ENCODE data around the gene TM9SF1. TPM values are rescaled to one million over a fixed set of nuclear protein-coding genes. Genes with fewer than 3 reads are reported as not detected.

The TM9SF1 gene
- total and polyA plus RNA-seq, 2 of the 13 experiments (the other 11 are each of a cell fraction or from before 2014, with no cell fraction given) = 83.2 to 110 TPM

DNA sequence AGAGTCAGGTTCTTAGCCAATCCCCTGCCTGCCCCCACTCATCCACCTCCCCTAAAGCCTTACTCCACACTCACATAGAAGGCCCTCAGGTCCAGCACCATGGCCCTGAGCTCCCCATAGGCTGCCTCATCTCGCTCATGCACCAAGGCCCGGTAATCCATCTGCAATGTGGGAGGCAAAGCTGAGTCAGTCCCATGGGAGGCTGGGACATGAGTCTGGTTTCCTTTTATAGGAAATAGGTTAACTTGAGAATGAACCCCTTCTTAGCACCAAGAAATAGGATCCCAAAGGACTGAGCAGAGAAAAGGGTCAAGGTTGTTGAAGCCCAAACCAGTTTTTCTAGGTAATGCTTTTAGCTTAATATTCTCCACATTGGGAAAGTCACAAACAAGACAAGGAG is 51.7 kb downstream of the TM9SF1 start (continued):
- TF ChIP-seq, protein P1, sequence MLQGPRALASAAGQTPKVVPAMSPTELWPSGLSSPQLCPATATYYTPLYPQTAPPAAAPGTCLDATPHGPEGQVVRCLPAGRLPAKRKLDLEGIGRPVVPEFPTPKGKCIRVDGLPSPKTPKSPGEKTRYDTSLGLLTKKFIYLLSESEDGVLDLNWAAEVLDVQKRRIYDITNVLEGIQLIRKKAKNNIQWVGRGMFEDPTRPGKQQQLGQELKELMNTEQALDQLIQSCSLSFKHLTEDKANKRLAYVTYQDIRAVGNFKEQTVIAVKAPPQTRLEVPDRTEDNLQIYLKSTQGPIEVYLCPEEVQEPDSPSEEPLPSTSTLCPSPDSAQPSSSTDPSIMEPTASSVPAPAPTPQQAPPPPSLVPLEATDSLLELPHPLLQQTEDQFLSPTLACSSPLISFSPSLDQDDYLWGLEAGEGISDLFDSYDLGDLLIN (CRISPR knock-in tag; IDR thresholded peaks at IDR 0.05; ENCODE audit: borderline replicate concordance) = no peak
- no peak for TF ChIP-seq JUN (CRISPR knock-in tag; IDR thresholded peaks at IDR 0.05)

DNA sequence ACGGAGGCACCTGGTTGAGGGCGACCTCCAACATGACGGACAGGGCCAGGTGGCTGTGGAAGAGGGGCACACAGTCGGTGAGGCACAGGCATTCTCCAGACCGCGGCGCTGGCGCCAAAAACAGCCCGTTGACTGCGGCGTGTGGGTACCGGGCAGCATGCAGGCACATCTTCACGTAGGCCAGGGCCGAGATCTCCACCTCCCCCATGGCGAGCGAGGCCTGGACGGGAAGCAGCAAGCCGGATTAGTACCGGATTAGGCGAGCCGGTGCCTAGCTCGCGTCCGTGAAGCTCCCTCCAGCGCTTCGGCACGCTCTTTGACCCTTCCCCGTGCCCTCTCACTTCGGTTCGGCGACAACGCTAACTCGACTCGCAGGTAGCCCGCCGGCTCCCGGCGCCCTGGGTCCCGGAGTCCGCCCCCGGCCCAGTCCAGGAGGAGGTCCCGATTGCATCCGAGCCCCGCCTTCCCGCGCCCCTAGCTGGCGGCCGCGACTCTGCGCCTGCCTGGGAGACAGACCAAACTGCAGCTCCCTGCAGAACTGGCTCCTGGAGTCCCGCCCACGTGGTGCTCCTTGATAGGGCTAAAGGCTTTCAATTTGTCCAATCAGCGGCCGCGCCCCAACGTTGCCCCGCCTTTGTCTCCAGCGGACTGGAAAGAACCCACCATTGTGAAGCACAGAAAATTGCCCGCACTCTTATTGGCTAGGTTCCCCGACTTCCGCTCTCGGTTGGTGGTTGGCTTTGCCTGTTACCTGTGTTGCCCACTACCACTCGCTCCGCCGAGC is 54.0 kb downstream of the TM9SF1 start, which contains the start of gene EMC9:
Gene EMC9 (minus strand): TSS at position 495 of the 784 bp plus-strand sequence. CDS start 287 bp downstream, at position 208.
- ChIA-PET POLR2A (interaction anchor here (0.6 to 22.7 kb wide), 47 partner anchors 9 to 1134 kb away, joined by 3 to 977 read pairs (median 5); partner anchors contain the start of genes ACIN1, C14orf119, CHMP4A and CIDEB), CTCF (ENCODE audit: low intra/inter-chr PET ratio, low total read pairs) (interaction anchor here (1.0 kb wide), 1 partner anchor 33 kb away, joined by 3 read pairs; no protein-coding TSS in a partner anchor)
- Histone ChIP-seq H3K36me3 (replicated peaks in 1 of 2; ENCODE audit: control insufficient read depth in 1 of 2, insufficient read depth in 2 of 2, low read length in 2 of 2) (peaks cover 25 to 48% of the 10 kb centered on the region in 2 experiments), H3K4me2 (ENCODE audit: low read depth, low read length) (peak within 1 kb of the TSS; percentile 94), H2AFZ (ENCODE audit: low read length) (peak within 1 kb of the TSS; percentile 21), H4K20me1 (ENCODE audit: insufficient read depth, low read length) (peaks cover 11% of the 10 kb centered on the region), H3K9me3 (ENCODE audit: low read length) (no peaks in the 10 kb centered on the region), H3K79me2 (ENCODE audit: insufficient read depth, low read length) (peaks cover 60% of the 10 kb centered on the region), H3K27me3 (ENCODE audit: control insufficient read depth in 1 of 2, insufficient read depth in 2 of 2, low read length in 2 of 2) (peaks cover 0 to 3% of the 10 kb centered on the region in 2 experiments; a peak in 1 of 5 replicates), H3K4me1 (ENCODE audit: insufficient read depth, low read length) (peaks cover 77% of the 10 kb centered on the region), H3K27ac (ENCODE audit: extremely low read length, insufficient read depth, low read length) (peak within 1 kb of the TSS; percentile 86), H3K4me3 (replicated peaks in 1 of 3; ENCODE audit: insufficient read depth in 1 of 3, low read depth in 2 of 3, low read length in 3 of 3) (peak within 1 kb of the TSS; percentile 83 to 99 (median 95)), H3K9ac (ENCODE audit: insufficient read depth, low read depth, low read length) (peak within 1 kb of the TSS; percentile 93)
- ATAC-seq = peak; percentile 88
- WGBS (ENCODE audit: low lambda C conversion rate) = 1% methylated on average over 62 of the region's 65 CpGs
- peak; percentile 100 for DNase-seq (ENCODE audit: low spot score)
- peak; percentile 100 for FAIRE-seq
- intact Hi-C loops (cut with micrococcal nuclease; ENCODE audit: unreplicated experiment) (loop anchor here (1.0 to 2.0 kb wide), 5 partner anchors 20 to 158 kb away; partner anchors contain the start of genes CHMP4A, DHRS1, IRF9 and NOP9), in situ Hi-C loops (cut with HindIII; ENCODE audit: extremely low pct_ligation_motif_present, low pct_unique_long_range_greater_than_20kb) (loop anchor here (25.0 kb wide), 1 partner anchor 829 kb away; the partner anchor contains the start of genes BCL2L2, PABPN1 and PPP1R3E)
- BruUV-seq (replicated peaks) = TSS peak; percentile 50
- TF ChIP-seq ARNTL (CRISPR knock-in tag; IDR thresholded peaks at IDR 0.05) = peak; percentile 74
- peak; percentile 99 for TF ChIP-seq ZSCAN31 (CRISPR knock-in tag; IDR thresholded peaks at IDR 0.05; ENCODE audit: low read depth)
- TF ChIP-seq RARA (CRISPR knock-in tag; IDR thresholded peaks at IDR 0.05) = peak; percentile 35; the same call in 1 of the 2 replicates
- peak; percentile 98 for TF ChIP-seq GTF3A (CRISPR knock-in tag; conservative IDR thresholded peaks at IDR 0.05)
- peak; percentile 81; the same call in 1 of the 2 replicates for TF ChIP-seq ZNF776 (CRISPR knock-in tag; IDR thresholded peaks at IDR 0.05)
- peak; percentile 68; the same call in 1 of the 2 replicates for TF ChIP-seq SOX13 (IDR thresholded peaks at IDR 0.05)
- TF ChIP-seq SOX13 (CRISPR knock-in tag; conservative IDR thresholded peaks at IDR 0.05 in 1 of 2, IDR thresholded peaks at IDR 0.05 in 1 of 2) = peak; percentile 60 to 72; a peak in 2 of 4 replicates
- peak; percentile 92 for TF ChIP-seq ZZZ3 (CRISPR knock-in tag; IDR thresholded peaks at IDR 0.05; ENCODE audit: borderline replicate concordance)
- TF ChIP-seq ZNF878 (CRISPR knock-in tag; IDR thresholded peaks at IDR 0.05) = no peak
- peak; percentile 95 for TF ChIP-seq MAF1 (CRISPR knock-in tag; IDR thresholded peaks at IDR 0.05; ENCODE audit: borderline replicate concordance)
- TF ChIP-seq PPARG (CRISPR knock-in tag; conservative IDR thresholded peaks at IDR 0.05) = peak; percentile 43; the same call in 1 of the 2 replicates
- TF ChIP-seq ZFP82 (CRISPR knock-in tag; IDR thresholded peaks at IDR 0.05; ENCODE audit: borderline replicate concordance) = no peak
- TF ChIP-seq ZNF660 (CRISPR knock-in tag; IDR thresholded peaks at IDR 0.05; ENCODE audit: borderline replicate concordance, low read depth) = peak; percentile 96; the same call in 1 of the 2 replicates
- TF ChIP-seq AKAP8 (CRISPR knock-in tag; IDR thresholded peaks at IDR 0.05) = peak; percentile 93
- no peak for TF ChIP-seq ISX (CRISPR knock-in tag; conservative IDR thresholded peaks at IDR 0.05)
- TF ChIP-seq, protein P2, sequence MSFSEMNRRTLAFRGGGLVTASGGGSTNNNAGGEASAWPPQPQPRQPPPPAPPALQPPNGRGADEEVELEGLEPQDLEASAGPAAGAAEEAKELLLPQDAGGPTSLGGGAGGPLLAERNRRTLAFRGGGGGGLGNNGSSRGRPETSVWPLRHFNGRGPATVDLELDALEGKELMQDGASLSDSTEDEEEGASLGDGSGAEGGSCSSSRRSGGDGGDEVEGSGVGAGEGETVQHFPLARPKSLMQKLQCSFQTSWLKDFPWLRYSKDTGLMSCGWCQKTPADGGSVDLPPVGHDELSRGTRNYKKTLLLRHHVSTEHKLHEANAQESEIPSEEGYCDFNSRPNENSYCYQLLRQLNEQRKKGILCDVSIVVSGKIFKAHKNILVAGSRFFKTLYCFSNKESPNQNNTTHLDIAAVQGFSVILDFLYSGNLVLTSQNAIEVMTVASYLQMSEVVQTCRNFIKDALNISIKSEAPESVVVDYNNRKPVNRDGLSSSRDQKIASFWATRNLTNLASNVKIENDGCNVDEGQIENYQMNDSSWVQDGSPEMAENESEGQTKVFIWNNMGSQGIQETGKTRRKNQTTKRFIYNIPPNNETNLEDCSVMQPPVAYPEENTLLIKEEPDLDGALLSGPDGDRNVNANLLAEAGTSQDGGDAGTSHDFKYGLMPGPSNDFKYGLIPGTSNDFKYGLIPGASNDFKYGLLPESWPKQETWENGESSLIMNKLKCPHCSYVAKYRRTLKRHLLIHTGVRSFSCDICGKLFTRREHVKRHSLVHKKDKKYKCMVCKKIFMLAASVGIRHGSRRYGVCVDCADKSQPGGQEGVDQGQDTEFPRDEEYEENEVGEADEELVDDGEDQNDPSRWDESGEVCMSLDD (CRISPR knock-in tag; IDR thresholded peaks at IDR 0.05; ENCODE audit: borderline replicate concordance) = peak; percentile 66; the same call in 1 of the 2 replicates
